Endothelial cell of umbilical vein (primary cell): ENCODE results near the gene CACNA1E. TPM values are rescaled to one million over a fixed set of nuclear protein-coding genes. Genes with fewer than 3 reads are reported as not detected.

Source experiments
- BruUV-seq: library from RNA; stranded (reverse); fragments of 400-500 nt; replicated peaks from 2 replicates; lab custom pipeline; 2021; lab: Mats Ljungman, UMichigan
- CTCF ChIA-PET: fragments of 300-600, 350-600 bp; sonication (Branson Sonifier 250); formaldehyde crosslinking; loops from one replicate; lab custom pipeline; 2021; ENCODE audit warnings: antibody characterized with exemption, inconsistent platforms; lab: Charles Lee
- POLR2A ChIA-PET: fragments of 300-600, 350-600 bp; sonication (Branson Sonifier 250); formaldehyde crosslinking; loops from one replicate; lab custom pipeline; 2021; ENCODE audit warnings: antibody characterized with exemption, inconsistent platforms; lab: Charles Lee
- DNase-seq: peaks from one replicate; pipeline ENCODE4 v3.0.0-alpha.2; 2011; ENCODE audit warnings: low read depth, low spot score
- FAIRE-seq: peaks from 2 replicates; lab custom pipeline; 2011; peaks lifted over from hg19 to GRCh38; lab: Jason Lieb, UNC
- H2AFZ ChIP-seq: 2 replicates; pipeline ENCODE4 v1.6.0; 2012; ENCODE audit warnings: low read depth, low read length, control low read depth, inconsistent platforms
- H3K27ac ChIP-seq: 2 replicates; pipeline ENCODE4 v1.5.1; 2011; ENCODE audit warnings: low read depth, mild to moderate bottlenecking, control low read depth, low read length, moderate library complexity; ENCODE audit not compliant: insufficient read depth
- H3K27me3 ChIP-seq, 2 experiments: 2 replicates each; pipeline versions ENCODE4 v1.6.0 to v1.6.1; 2011; ENCODE audit warnings: low read length in 2 of 2, mixed read lengths in 1 of 2; ENCODE audit not compliant: control insufficient read depth in 2 of 2, insufficient read depth in 2 of 2
- H3K36me3 ChIP-seq, 2 experiments: 2 replicates in 1 of 2; 3 replicates in 1 of 2; pipeline ENCODE4 v1.5.1; 2011; ENCODE audit warnings: low read length in 2 of 2, mild to moderate bottlenecking in 1 of 2, moderate library complexity in 1 of 2; ENCODE audit not compliant: control insufficient read depth in 2 of 2, insufficient read depth in 2 of 2; ENCODE audit errors: extremely low read depth in 1 of 2
- H3K4me1 ChIP-seq: 3 replicates; pipeline ENCODE4 v1.5.1; 2011; ENCODE audit warnings: mild to moderate bottlenecking, low read length; ENCODE audit not compliant: control insufficient read depth, insufficient read depth; ENCODE audit errors: extremely low read depth
- H3K4me2 ChIP-seq: 2 replicates; pipeline ENCODE4 v1.6.1; 2011; ENCODE audit warnings: low read length, control low read depth, mixed read lengths; ENCODE audit not compliant: insufficient read depth
- H3K4me3 ChIP-seq, 3 experiments: fragments of 200-600 bp in 1 of 3; sonication (generic), shearing (Covaris generic) in 1 of 3; replicated peaks in 1 of 3; 2 replicates each; pipeline ENCODE4 v1.5.1; 2011 to 2016; ENCODE audit warnings: control low read depth in 3 of 3, low read length in 3 of 3, mild to moderate bottlenecking in 2 of 3, inconsistent platforms in 1 of 3, low read depth in 1 of 3, moderate library complexity in 1 of 3; ENCODE audit not compliant: insufficient read depth in 1 of 3
- H3K79me2 ChIP-seq: 2 replicates; pipeline ENCODE4 v1.6.0; 2012; ENCODE audit warnings: low read length, inconsistent platforms; ENCODE audit not compliant: control insufficient read depth, insufficient read depth
- H3K9ac ChIP-seq: replicated peaks from 2 replicates; pipeline ENCODE3; 2011; ENCODE audit warnings: low read length, control low read depth; ENCODE audit not compliant: insufficient read depth; ENCODE audit errors: extremely low read depth
- H3K9me1 ChIP-seq: replicated peaks from 3 replicates; pipeline ENCODE4 v1.6.0; 2011; ENCODE audit warnings: mild to moderate bottlenecking, low read length; ENCODE audit not compliant: control insufficient read depth, insufficient read depth; ENCODE audit errors: extremely low read depth
- H3K9me3 ChIP-seq: replicated peaks from 2 replicates; pipeline ENCODE4 v1.5.1; 2012; ENCODE audit warnings: low read length, inconsistent platforms; ENCODE audit not compliant: control insufficient read depth, insufficient read depth
- H4K20me1 ChIP-seq: replicated peaks from 2 replicates; pipeline ENCODE3; 2011; ENCODE audit warnings: mild to moderate bottlenecking, low read length; ENCODE audit not compliant: control insufficient read depth, insufficient read depth; ENCODE audit errors: extremely low read depth
- CTCF ChIP-seq, 2 donors: IDR thresholded peaks; 1 replicate in 1 of 2; 2 replicates in 1 of 2; pipeline ENCODE4 v1.5.1; 2011; ENCODE audit warnings: low read length in 2 of 2, mild to moderate bottlenecking in 2 of 2, moderate library complexity in 2 of 2, control low read depth in 1 of 2, inconsistent platforms in 1 of 2, low read depth in 1 of 2; ENCODE audit not compliant: insufficient read depth in 1 of 2; ENCODE audit errors: extremely low read depth in 1 of 2
- EZH2 ChIP-seq: IDR thresholded peaks from 2 replicates; pipeline ENCODE4 v1.6.1; 2012; ENCODE audit warnings: borderline replicate concordance, low read depth, mild to moderate bottlenecking, moderate library complexity, low read length, inconsistent platforms; ENCODE audit not compliant: severe bottlenecking
- FOS ChIP-seq: IDR thresholded peaks from 2 replicates; pipeline ENCODE4 v1.6.1; 2011; ENCODE audit warnings: mild to moderate bottlenecking, low read length, moderate library complexity, borderline replicate concordance; ENCODE audit not compliant: insufficient read depth
- GATA2 ChIP-seq: IDR thresholded peaks from 2 replicates; pipeline ENCODE4 v1.7.0; 2011; ENCODE audit warnings: low read depth, mild to moderate bottlenecking, moderate library complexity, mixed read lengths, low read length; ENCODE audit not compliant: insufficient read length, insufficient read depth
- JUN ChIP-seq: IDR thresholded peaks from 2 replicates; pipeline ENCODE4 v1.6.1; 2011; ENCODE audit warnings: borderline replicate concordance, low read depth; ENCODE audit not compliant: insufficient read length, insufficient read depth
- MAX ChIP-seq: IDR thresholded peaks from 2 replicates; pipeline ENCODE4 v1.6.1; 2011; ENCODE audit not compliant: insufficient read depth, insufficient read length
- MYC ChIP-seq: IDR thresholded peaks from one replicate; pipeline ENCODE4 v1.6.1; 2011; ENCODE audit warnings: mild to moderate bottlenecking, low read depth, low read length
- POLR2A ChIP-seq: IDR thresholded peaks from 2 replicates; pipeline ENCODE4 v1.6.1; 2012; ENCODE audit warnings: low read depth, mild to moderate bottlenecking, control low read depth, low read length
- POLR2AphosphoS5 ChIP-seq: IDR thresholded peaks from 2 replicates; pipeline ENCODE4 v1.6.1; 2012; ENCODE audit warnings: low read depth, mild to moderate bottlenecking, control low read depth, low read length, moderate library complexity; ENCODE audit not compliant: insufficient read depth
- dilution Hi-C: fragments of 300-500 bp; cut with MboI; formaldehyde crosslinking; loops from one replicate; pipeline ENCODE4 v1.15.0; 2019; ENCODE audit warnings: low sequenced_read_pairs; ENCODE audit not compliant: extremely low pct_ligation_motif_present
- intact Hi-C: fragments of 100-400 bp; cut with micrococcal nuclease; formaldehyde crosslinking; loops from one replicate; pipeline ENCODE4 v1.10.0; 2022
- polyA plus RNA-seq, 4 experiments: library from polyadenylated mRNA; depleted of rRNA in 3 of 4; stranded (reverse) in 3 of 4; unstranded in 1 of 4; fragments of >200 nt; gene quantifications; 2 replicates each; pipeline versions ENCODE4 v1.2.1 to v1.2.3, GENCODE V29; 2011 to 2012; ENCODE audit warnings: missing spikeins in 1 of 4
- total RNA-seq: library from RNA; stranded (reverse); gene quantifications from 2 replicates; pipeline ENCODE4 v1.2.3, GENCODE V29; 2021

Gene CACNA1E
- total and polyA plus RNA-seq, 2 donors (not counting 3 experiments of a cell fraction or from before 2014, with no cell fraction given): not detected

GRCh38 chr1:181557313-181557712, 74.0 kb downstream of the CACNA1E start:
- no peak for FAIRE-seq

More at GRCh38 chr1:181557313-181557712, 74.0 kb downstream of the CACNA1E start:
- no peaks in the 10 kb centered on the region for H3K9me1 ChIP-seq
- no peak overlapping the region for H3K4me2 ChIP-seq
- DNase-seq: no peak
- no peaks in the 10 kb centered on the region for H3K27me3 ChIP-seq
- H3K36me3 ChIP-seq: no peaks in the 10 kb centered on the region
- TF ChIP-seq POLR2A (no peak), GATA2 (no peak), JUN (no peak), MYC (no peak), POLR2AphosphoS5 (no peak), FOS (no peak), CTCF (IDR thresholded peaks at IDR 0.05; ENCODE audit: extremely low read depth in 1 of 2, insufficient read depth in 1 of 2, low read depth in 1 of 2, low read length in 2 of 2) (no peak), EZH2 (no peak), MAX (no peak)
- H2AFZ ChIP-seq: no peak overlapping the region
- CTCF ChIA-PET: no interaction called here
- H3K9ac ChIP-seq: no peak overlapping the region
- dilution Hi-C loops: no loop called here
- H3K4me3 ChIP-seq: no peak overlapping the region
- no peaks in the 10 kb centered on the region for H3K4me1 ChIP-seq
- no peaks in the 10 kb centered on the region for H4K20me1 ChIP-seq
- H3K79me2 ChIP-seq: no peaks in the 10 kb centered on the region
- no peaks in the 10 kb centered on the region for H3K9me3 ChIP-seq
- no TSS peak for BruUV-seq
- POLR2A ChIA-PET: no interaction called here
- H3K27ac ChIP-seq: no peak overlapping the region
- intact Hi-C loops: no loop called here
